GM19467 (cell line): ENCODE results near the gene KIAA0930.

Experiments used
- ATAC-seq: cut with Tn5 transposase; IDR thresholded peaks from one replicate; pipeline ENCODE4 v1.9.1; 2021; ENCODE audit warnings: mild to moderate bottlenecking, moderate library complexity; ENCODE audit not compliant: unreplicated experiment

The KIAA0930 gene

GRCh38 chr22:45238957-45239680 lies 1.6 kb downstream of the KIAA0930 start:
- ATAC-seq, result no peak

- ATAC-seq, result no peak
Observed at GRCh38 chr22:45238076-45238956, 2.4 kb downstream of the KIAA0930 start.

- no peak for ATAC-seq
Observed at GRCh38 chr22:45237065-45237990, 3.4 kb downstream of the KIAA0930 start.

GRCh38 chr22:45235851-45236342 lies 4.8 kb downstream of the KIAA0930 start:
- ATAC-seq, result peak; percentile 17

- ATAC-seq, result peak; percentile 65
Observed at GRCh38 chr22:45235101-45235777, 5.5 kb downstream of the KIAA0930 start.

- no peak for ATAC-seq
Observed at GRCh38 chr22:45233827-45234226, 6.9 kb downstream of the KIAA0930 start.

- no peak for ATAC-seq
Observed at GRCh38 chr22:45233386-45233785, 7.3 kb downstream of the KIAA0930 start.

- no peak for ATAC-seq
Observed at GRCh38 chr22:45231293-45231692, 9.4 kb downstream of the KIAA0930 start.

- no peak for ATAC-seq
Observed at GRCh38 chr22:45230026-45230721, 10.5 kb downstream of the KIAA0930 start.

GRCh38 chr22:45229181-45229580 lies 11.5 kb downstream of the KIAA0930 start:
- ATAC-seq, result no peak

GRCh38 chr22:45228401-45228754 lies 12.3 kb downstream of the KIAA0930 start:
- ATAC-seq, result no peak

- ATAC-seq, result no peak
Observed at GRCh38 chr22:45227645-45228400, 12.9 kb downstream of the KIAA0930 start.

- ATAC-seq, result no peak
Observed at GRCh38 chr22:45226503-45227186, 14.0 kb downstream of the KIAA0930 start.

- no peak for ATAC-seq
Observed at GRCh38 chr22:45225732-45226502, 14.8 kb downstream of the KIAA0930 start.

GRCh38 chr22:45224988-45225731 lies 15.5 kb downstream of the KIAA0930 start:
- no peak for ATAC-seq

GRCh38 chr22:45224331-45224730 lies 16.4 kb downstream of the KIAA0930 start:
- no peak for ATAC-seq
